SK-N-SH treated with all-trans-retinoic acid at 6 μM for 48 hours (cell line): ENCODE results near the gene RAPGEF5.

Source experiments
- ATAC-seq: fragments of 200-7000 bp; cut with Tn5 transposase; 3 replicates; pipeline ENCODE4 v1.9.1; 2020; ENCODE audit warnings: mild to moderate bottlenecking, moderate library complexity
- ARNTL ChIP-seq: fragments of 450-650 bp; formaldehyde crosslinking; IDR thresholded peaks from 2 replicates; pipeline ENCODE4 v1.5.0; 2020; ENCODE audit warnings: low read depth, mild to moderate bottlenecking, moderate library complexity, borderline replicate concordance
- BACH2 ChIP-seq: fragments of 250-450 bp; sonication (Bioruptor Pico); IDR thresholded peaks from 2 replicates; pipeline ENCODE4 v1.9.0; 2021; ENCODE audit warnings: mild to moderate bottlenecking, borderline replicate concordance
- CSDC2 ChIP-seq: fragments of 250-450 bp; sonication (Bioruptor Pico); IDR thresholded peaks from 2 replicates; pipeline ENCODE4 v1.5.0; 2020; ENCODE audit warnings: mild to moderate bottlenecking, moderate library complexity
- ESRRG ChIP-seq: fragments of 250-450 bp; sonication (Bioruptor Pico); IDR thresholded peaks from 2 replicates; pipeline ENCODE4 v1.6.1; 2021; ENCODE audit warnings: mild to moderate bottlenecking
- ISL1 ChIP-seq: fragments of 250-450 bp; sonication (Bioruptor Pico); IDR thresholded peaks from 2 replicates; pipeline ENCODE4 v2.1.2; 2022; ENCODE audit warnings: mild to moderate bottlenecking, moderate library complexity
- OSR1 ChIP-seq: fragments of 250-450 bp; sonication (Bioruptor Pico); IDR thresholded peaks from 2 replicates; pipeline ENCODE4 v1.8.0; 2022; ENCODE audit warnings: moderate library complexity, mild to moderate bottlenecking, inconsistent platforms
- PPARA ChIP-seq: fragments of 250-450 bp; sonication (Bioruptor Pico); IDR thresholded peaks from 2 replicates; pipeline ENCODE4 v1.5.0; 2020; ENCODE audit warnings: mild to moderate bottlenecking, borderline replicate concordance
- RARB ChIP-seq: fragments of 250-450 bp; sonication (Bioruptor Pico); IDR thresholded peaks from 2 replicates; pipeline ENCODE4 v1.8.0; 2021; ENCODE audit warnings: mild to moderate bottlenecking, moderate library complexity
- SNAI2 ChIP-seq: fragments of 250-450 bp; sonication (Bioruptor Pico); IDR thresholded peaks from 2 replicates; pipeline ENCODE4 v1.5.0; 2020; ENCODE audit warnings: mild to moderate bottlenecking, moderate library complexity
- TOX ChIP-seq: fragments of 250-450 bp; sonication (Bioruptor Pico); IDR thresholded peaks from 2 replicates; pipeline ENCODE4 v1.8.0; 2021; ENCODE audit warnings: mild to moderate bottlenecking, moderate library complexity, borderline replicate concordance
- ZC3H10 ChIP-seq: fragments of 250-450 bp; sonication (Bioruptor Pico); IDR thresholded peaks from 2 replicates; pipeline ENCODE4 v1.5.1; 2021; ENCODE audit warnings: mild to moderate bottlenecking, moderate library complexity
- ZFP30 ChIP-seq: fragments of 450-650 bp; formaldehyde crosslinking; IDR thresholded peaks from 2 replicates; pipeline ENCODE4 v1.5.0; 2022; ENCODE audit warnings: mild to moderate bottlenecking, moderate library complexity
- ZNF565 ChIP-seq: fragments of 450-650 bp; formaldehyde crosslinking; conservative IDR thresholded peaks from 2 replicates; pipeline ENCODE4 v1.5.0; 2020; ENCODE audit warnings: low read depth, mild to moderate bottlenecking, moderate library complexity
- ZNF70 ChIP-seq: fragments of 450-650 bp; formaldehyde crosslinking; IDR thresholded peaks from 2 replicates; pipeline ENCODE4 v1.5.0; 2020; ENCODE audit warnings: mild to moderate bottlenecking, moderate library complexity
- TF ChIP-seq, protein P1 (sequence below): fragments of 250-450 bp; sonication (Bioruptor Pico); IDR thresholded peaks from 2 replicates; pipeline ENCODE4 v1.8.0; 2021; ENCODE audit warnings: low read depth, mild to moderate bottlenecking, moderate library complexity, borderline replicate concordance
- TF ChIP-seq, protein P2 (sequence below): fragments of 250-450 bp; sonication (Bioruptor Pico); IDR thresholded peaks from 2 replicates; pipeline ENCODE4 v1.5.0; 2020; ENCODE audit warnings: mild to moderate bottlenecking, moderate library complexity
- TF ChIP-seq, protein P3 (sequence below): fragments of 250-450 bp; sonication (Bioruptor Pico); IDR thresholded peaks from 2 replicates; pipeline ENCODE4 v1.8.0; 2020; ENCODE audit warnings: mild to moderate bottlenecking, moderate library complexity, borderline replicate concordance
- TF ChIP-seq, protein P4 (sequence below): fragments of 250-450 bp; sonication (Bioruptor Pico); IDR thresholded peaks from 2 replicates; pipeline ENCODE4 v1.5.1; 2020; ENCODE audit warnings: low read depth, mild to moderate bottlenecking, moderate library complexity
- TF ChIP-seq, protein P5 (sequence below): fragments of 250-450 bp; sonication (Bioruptor Pico); IDR thresholded peaks from 2 replicates; pipeline ENCODE4 v1.5.1; 2021; ENCODE audit warnings: mild to moderate bottlenecking, moderate library complexity

The RAPGEF5 gene

DNA sequence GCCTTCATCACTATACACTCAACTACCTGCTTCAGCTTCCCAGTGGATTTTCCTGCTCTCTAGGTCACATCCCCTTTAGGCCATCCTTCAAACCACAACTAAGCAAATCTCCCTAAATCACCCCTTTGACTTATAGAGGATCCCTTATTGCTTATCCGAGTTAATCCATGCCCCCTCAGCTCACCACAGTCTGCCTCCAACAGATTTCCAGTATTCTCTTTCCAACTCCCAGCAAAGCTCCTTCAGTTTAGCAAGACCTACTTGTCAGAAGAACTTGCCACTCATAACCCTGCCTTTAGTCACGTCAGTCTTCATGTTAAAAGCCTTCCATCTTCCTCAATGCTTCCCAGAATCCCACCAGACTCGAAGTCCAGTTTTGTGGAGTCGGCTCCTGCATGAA, 38.6 kb downstream of the RAPGEF5 start:
- ATAC-seq, result no peak
- TF ChIP-seq, protein P1, sequence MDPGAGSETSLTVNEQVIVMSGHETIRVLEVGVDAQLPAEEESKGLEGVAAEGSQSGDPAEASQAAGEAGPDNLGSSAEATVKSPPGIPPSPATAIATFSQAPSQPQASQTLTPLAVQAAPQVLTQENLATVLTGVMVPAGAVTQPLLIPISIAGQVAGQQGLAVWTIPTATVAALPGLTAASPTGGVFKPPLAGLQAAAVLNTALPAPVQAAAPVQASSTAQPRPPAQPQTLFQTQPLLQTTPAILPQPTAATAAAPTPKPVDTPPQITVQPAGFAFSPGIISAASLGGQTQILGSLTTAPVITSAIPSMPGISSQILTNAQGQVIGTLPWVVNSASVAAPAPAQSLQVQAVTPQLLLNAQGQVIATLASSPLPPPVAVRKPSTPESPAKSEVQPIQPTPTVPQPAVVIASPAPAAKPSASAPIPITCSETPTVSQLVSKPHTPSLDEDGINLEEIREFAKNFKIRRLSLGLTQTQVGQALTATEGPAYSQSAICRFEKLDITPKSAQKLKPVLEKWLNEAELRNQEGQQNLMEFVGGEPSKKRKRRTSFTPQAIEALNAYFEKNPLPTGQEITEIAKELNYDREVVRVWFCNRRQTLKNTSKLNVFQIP (CRISPR knock-in tag), result no peak
- no peak for TF ChIP-seq BACH2 (CRISPR knock-in tag)
- TF ChIP-seq, all 23 proteins: peak for 0

DNA sequence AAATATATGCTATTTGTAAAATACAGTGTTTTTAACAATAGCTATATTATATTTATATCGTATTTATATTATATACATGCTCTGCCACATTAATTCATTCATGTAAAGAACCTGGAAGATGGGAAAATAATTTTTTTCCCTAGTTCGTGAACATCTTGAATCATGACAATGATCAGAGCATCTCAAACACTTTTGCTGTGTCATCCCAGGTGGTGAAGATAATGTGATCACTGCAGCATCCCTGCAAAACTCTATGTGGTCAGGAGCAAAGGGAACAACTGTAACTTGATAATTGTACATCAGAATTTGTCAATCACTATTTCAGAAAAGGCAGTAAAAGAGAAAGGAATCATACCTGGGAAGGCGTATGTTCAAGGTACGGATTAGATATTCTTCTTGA, 39.3 kb downstream of the RAPGEF5 start:
- no peak for ATAC-seq
- TF ChIP-seq, protein P2, sequence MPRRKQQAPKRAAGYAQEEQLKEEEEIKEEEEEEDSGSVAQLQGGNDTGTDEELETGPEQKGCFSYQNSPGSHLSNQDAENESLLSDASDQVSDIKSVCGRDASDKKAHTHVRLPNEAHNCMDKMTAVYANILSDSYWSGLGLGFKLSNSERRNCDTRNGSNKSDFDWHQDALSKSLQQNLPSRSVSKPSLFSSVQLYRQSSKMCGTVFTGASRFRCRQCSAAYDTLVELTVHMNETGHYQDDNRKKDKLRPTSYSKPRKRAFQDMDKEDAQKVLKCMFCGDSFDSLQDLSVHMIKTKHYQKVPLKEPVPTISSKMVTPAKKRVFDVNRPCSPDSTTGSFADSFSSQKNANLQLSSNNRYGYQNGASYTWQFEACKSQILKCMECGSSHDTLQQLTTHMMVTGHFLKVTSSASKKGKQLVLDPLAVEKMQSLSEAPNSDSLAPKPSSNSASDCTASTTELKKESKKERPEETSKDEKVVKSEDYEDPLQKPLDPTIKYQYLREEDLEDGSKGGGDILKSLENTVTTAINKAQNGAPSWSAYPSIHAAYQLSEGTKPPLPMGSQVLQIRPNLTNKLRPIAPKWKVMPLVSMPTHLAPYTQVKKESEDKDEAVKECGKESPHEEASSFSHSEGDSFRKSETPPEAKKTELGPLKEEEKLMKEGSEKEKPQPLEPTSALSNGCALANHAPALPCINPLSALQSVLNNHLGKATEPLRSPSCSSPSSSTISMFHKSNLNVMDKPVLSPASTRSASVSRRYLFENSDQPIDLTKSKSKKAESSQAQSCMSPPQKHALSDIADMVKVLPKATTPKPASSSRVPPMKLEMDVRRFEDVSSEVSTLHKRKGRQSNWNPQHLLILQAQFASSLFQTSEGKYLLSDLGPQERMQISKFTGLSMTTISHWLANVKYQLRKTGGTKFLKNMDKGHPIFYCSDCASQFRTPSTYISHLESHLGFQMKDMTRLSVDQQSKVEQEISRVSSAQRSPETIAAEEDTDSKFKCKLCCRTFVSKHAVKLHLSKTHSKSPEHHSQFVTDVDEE (CRISPR knock-in tag), result no peak
- TF ChIP-seq, protein P3, sequence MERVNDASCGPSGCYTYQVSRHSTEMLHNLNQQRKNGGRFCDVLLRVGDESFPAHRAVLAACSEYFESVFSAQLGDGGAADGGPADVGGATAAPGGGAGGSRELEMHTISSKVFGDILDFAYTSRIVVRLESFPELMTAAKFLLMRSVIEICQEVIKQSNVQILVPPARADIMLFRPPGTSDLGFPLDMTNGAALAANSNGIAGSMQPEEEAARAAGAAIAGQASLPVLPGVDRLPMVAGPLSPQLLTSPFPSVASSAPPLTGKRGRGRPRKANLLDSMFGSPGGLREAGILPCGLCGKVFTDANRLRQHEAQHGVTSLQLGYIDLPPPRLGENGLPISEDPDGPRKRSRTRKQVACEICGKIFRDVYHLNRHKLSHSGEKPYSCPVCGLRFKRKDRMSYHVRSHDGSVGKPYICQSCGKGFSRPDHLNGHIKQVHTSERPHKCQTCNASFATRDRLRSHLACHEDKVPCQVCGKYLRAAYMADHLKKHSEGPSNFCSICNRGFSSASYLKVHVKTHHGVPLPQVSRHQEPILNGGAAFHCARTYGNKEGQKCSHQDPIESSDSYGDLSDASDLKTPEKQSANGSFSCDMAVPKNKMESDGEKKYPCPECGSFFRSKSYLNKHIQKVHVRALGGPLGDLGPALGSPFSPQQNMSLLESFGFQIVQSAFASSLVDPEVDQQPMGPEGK (CRISPR knock-in tag), result no peak
- no peak for TF ChIP-seq ZNF565 (CRISPR knock-in tag)
- no peak for TF ChIP-seq ZNF70 (CRISPR knock-in tag)
- TF ChIP-seq PPARA (CRISPR knock-in tag), result no peak
- TF ChIP-seq, protein P4, sequence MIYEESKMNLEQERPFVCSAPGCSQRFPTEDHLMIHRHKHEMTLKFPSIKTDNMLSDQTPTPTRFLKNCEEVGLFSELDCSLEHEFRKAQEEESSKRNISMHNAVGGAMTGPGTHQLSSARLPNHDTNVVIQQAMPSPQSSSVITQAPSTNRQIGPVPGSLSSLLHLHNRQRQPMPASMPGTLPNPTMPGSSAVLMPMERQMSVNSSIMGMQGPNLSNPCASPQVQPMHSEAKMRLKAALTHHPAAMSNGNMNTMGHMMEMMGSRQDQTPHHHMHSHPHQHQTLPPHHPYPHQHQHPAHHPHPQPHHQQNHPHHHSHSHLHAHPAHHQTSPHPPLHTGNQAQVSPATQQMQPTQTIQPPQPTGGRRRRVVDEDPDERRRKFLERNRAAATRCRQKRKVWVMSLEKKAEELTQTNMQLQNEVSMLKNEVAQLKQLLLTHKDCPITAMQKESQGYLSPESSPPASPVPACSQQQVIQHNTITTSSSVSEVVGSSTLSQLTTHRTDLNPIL, result no peak
- no peak for TF ChIP-seq ESRRG (CRISPR knock-in tag)
- no peak for TF ChIP-seq ZFP30
- TF ChIP-seq, protein P1 (CRISPR knock-in tag), result no peak
- TF ChIP-seq, protein P5, sequence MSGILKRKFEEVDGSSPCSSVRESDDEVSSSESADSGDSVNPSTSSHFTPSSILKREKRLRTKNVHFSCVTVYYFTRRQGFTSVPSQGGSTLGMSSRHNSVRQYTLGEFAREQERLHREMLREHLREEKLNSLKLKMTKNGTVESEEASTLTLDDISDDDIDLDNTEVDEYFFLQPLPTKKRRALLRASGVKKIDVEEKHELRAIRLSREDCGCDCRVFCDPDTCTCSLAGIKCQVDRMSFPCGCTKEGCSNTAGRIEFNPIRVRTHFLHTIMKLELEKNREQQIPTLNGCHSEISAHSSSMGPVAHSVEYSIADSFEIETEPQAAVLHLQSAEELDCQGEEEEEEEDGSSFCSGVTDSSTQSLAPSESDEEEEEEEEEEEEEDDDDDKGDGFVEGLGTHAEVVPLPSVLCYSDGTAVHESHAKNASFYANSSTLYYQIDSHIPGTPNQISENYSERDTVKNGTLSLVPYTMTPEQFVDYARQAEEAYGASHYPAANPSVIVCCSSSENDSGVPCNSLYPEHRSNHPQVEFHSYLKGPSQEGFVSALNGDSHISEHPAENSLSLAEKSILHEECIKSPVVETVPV (CRISPR knock-in tag), result no peak
- no peak for TF ChIP-seq RARB
- TF ChIP-seq ARNTL (CRISPR knock-in tag), result no peak
- TF ChIP-seq CSDC2 (CRISPR knock-in tag), result no peak
- TF ChIP-seq OSR1 (CRISPR knock-in tag), result no peak

DNA sequence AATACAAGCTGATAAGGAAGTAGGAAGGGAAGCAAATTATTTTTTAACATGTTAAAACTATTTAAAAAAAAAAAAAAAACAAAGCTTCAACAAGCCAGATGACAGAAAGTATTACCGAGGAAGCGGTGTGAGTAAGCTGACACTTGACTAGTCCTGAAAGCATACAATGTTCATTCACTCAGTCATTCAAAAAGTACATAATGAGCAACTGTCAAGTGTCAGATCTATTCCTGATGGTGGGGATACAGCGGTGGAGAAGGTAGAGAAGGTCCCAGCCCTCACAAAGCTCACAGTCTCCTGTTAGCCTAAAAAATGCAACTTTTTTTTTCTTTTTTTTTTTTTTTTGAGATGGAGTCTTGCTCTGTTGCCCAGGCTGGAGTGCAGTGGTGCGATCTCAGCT, 40.0 kb downstream of the RAPGEF5 start:
- no peak for ATAC-seq
- TF ChIP-seq ZC3H10 (CRISPR knock-in tag) (no peak), TOX (no peak), ISL1 (no peak), ZNF70 (CRISPR knock-in tag) (no peak), RARB (no peak), OSR1 (CRISPR knock-in tag) (no peak)

DNA sequence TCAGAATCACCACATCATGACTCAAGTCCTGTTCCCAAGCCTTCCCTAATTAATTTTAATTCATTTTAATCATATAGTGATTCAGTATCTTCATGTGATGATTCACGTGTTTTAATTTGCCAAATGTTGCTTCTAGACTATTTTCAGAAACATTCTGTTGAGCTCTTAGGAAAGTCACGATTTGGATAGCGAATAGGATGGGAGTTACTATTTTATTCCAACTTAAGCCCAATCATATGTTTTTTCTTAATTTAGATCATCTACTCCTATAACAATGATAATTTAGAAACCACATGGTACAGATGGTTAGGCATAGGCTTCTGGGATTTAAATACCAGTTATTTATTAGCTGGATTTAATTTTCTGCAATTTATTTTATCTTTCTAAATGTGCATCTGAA, 49.1 kb downstream of the RAPGEF5 start:
- no peak for ATAC-seq
- no peak for TF ChIP-seq SNAI2 (CRISPR knock-in tag)
- no peak for TF ChIP-seq TOX
- TF ChIP-seq RARB, result no peak
- no peak for TF ChIP-seq BACH2 (CRISPR knock-in tag)
- no peak for TF ChIP-seq ZFP30
- TF ChIP-seq ESRRG (CRISPR knock-in tag), result no peak
- TF ChIP-seq OSR1 (CRISPR knock-in tag), result no peak
- no peak for TF ChIP-seq ZNF565 (CRISPR knock-in tag)
- TF ChIP-seq, all 23 proteins: peak for 0
